Astrocyte (in vitro differentiated cells and primary cell): Measurements from ENCODE around the gene SAMD5.

Experiments
- EZH2 ChIP-seq: IDR thresholded peaks from 2 replicates; pipeline ENCODE4 v1.6.1; 2012; ENCODE audit warnings: mild to moderate bottlenecking, low read length, inconsistent platforms; ENCODE audit not compliant: insufficient read depth
- TF ChIP-seq, protein P1 (sequence below): IDR thresholded peaks from 2 replicates; pipeline ENCODE4 v1.5.1; 2011; ENCODE audit warnings: low read depth, mild to moderate bottlenecking, inconsistent platforms, low read length, moderate library complexity; ENCODE audit not compliant: insufficient read depth

DNA sequence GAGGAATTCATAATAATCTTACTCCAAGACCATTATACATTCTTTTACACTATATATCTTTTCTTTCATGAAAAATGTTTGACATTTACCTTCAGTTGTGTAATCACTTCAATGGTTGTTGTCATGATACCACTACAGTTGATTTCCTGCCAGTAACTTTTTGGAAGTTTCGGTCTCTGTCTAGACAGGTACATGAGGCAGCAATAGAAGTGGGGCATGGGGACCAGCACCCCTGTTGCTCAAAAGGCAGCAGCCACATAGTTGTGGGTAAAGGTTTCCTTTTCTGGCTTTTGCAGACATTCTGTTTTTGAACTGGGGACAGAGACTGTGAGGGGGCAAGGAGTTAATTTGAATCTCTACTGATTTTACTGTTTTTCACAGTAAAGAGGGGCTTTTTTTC, 14.1 kb downstream of the SAMD5 start:
- no peak for TF ChIP-seq EZH2
- TF ChIP-seq, protein P1, sequence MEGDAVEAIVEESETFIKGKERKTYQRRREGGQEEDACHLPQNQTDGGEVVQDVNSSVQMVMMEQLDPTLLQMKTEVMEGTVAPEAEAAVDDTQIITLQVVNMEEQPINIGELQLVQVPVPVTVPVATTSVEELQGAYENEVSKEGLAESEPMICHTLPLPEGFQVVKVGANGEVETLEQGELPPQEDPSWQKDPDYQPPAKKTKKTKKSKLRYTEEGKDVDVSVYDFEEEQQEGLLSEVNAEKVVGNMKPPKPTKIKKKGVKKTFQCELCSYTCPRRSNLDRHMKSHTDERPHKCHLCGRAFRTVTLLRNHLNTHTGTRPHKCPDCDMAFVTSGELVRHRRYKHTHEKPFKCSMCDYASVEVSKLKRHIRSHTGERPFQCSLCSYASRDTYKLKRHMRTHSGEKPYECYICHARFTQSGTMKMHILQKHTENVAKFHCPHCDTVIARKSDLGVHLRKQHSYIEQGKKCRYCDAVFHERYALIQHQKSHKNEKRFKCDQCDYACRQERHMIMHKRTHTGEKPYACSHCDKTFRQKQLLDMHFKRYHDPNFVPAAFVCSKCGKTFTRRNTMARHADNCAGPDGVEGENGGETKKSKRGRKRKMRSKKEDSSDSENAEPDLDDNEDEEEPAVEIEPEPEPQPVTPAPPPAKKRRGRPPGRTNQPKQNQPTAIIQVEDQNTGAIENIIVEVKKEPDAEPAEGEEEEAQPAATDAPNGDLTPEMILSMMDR, result no peak
